ENCODE results near the gene MSI2. TPM values are rescaled to one million over a fixed set of nuclear protein-coding genes. Genes with fewer than 3 reads are reported as not detected.

Gene MSI2
- total RNA-seq, 1 donor from 2014 or later = 26.6 TPM

GRCh38 chr17:57713140-57713539, 456.8 kb downstream of the MSI2 start:
- no peak for TF ChIP-seq CTCF (conservative IDR thresholded peaks at IDR 0.05; ENCODE audit: low read depth, low read length)
- DNase-seq (ENCODE audit: low read depth) = no peak
- H3K4me3 ChIP-seq (ENCODE audit: low read depth, low read length) = no peak overlapping the region

- TF ChIP-seq CTCF (conservative IDR thresholded peaks at IDR 0.05; ENCODE audit: low read depth, low read length) = no peak
- H3K4me3 ChIP-seq (ENCODE audit: low read depth, low read length) = no peak overlapping the region
- DNase-seq (ENCODE audit: low read depth) = no peak
Observed at GRCh38 chr17:57714665-57715180, 458.4 kb downstream of the MSI2 start.

GRCh38 chr17:57715981-57716380, 459.7 kb downstream of the MSI2 start:
- H3K4me3 ChIP-seq (ENCODE audit: low read depth, low read length) = no peak overlapping the region
- DNase-seq (ENCODE audit: low read depth) = no peak
- no peak for TF ChIP-seq CTCF (conservative IDR thresholded peaks at IDR 0.05; ENCODE audit: low read depth, low read length)

GRCh38 chr17:57718878-57719277, 462.6 kb downstream of the MSI2 start:
- no peak overlapping the region for H3K4me3 ChIP-seq (ENCODE audit: low read depth, low read length)
- no peak for DNase-seq (ENCODE audit: low read depth)
- TF ChIP-seq CTCF (conservative IDR thresholded peaks at IDR 0.05; ENCODE audit: low read depth, low read length) = no peak

GRCh38 chr17:57720386-57721035, 464.2 kb downstream of the MSI2 start:
- H3K4me3 ChIP-seq (ENCODE audit: low read depth, low read length) = no peak overlapping the region
- no peak for DNase-seq (ENCODE audit: low read depth)
- TF ChIP-seq CTCF (conservative IDR thresholded peaks at IDR 0.05; ENCODE audit: low read depth, low read length) = no peak

- no peak overlapping the region for H3K4me3 ChIP-seq (ENCODE audit: low read depth, low read length)
- TF ChIP-seq CTCF (conservative IDR thresholded peaks at IDR 0.05; ENCODE audit: low read depth, low read length) = no peak
- DNase-seq (ENCODE audit: low read depth) = no peak
Observed at GRCh38 chr17:57721967-57722703, 465.8 kb downstream of the MSI2 start.
